Mesendoderm (in vitro differentiated cells): ENCODE measurements around the gene GSG1L.

Experiments
- DNase-seq: peaks from one replicate; pipeline ENCODE4 v3.0.0; 2013
- H2AK5ac ChIP-seq: 2 replicates; pipeline ENCODE4 v1.6.1; 2013; ENCODE audit warnings: low read length, inconsistent platforms
- H2BK120ac ChIP-seq: 2 replicates; pipeline ENCODE4 v1.6.1; 2013; ENCODE audit warnings: low read depth, mild to moderate bottlenecking, low read length, moderate library complexity, mixed read lengths
- H2BK15ac ChIP-seq: replicated peaks from 2 replicates; pipeline ENCODE4 v1.6.1; 2013; ENCODE audit warnings: low read depth, mild to moderate bottlenecking, moderate library complexity
- H2BK5ac ChIP-seq: 2 replicates; pipeline ENCODE4 v1.6.1; 2013; ENCODE audit warnings: low read length, inconsistent platforms
- H3K18ac ChIP-seq: 2 replicates; pipeline ENCODE4 v1.6.1; 2013; ENCODE audit warnings: mild to moderate bottlenecking, low read length, mixed read lengths
- H3K23ac ChIP-seq: one replicate; pipeline ENCODE4 v1.6.1; 2013; ENCODE audit warnings: low read length
- H3K27ac ChIP-seq: 2 replicates; pipeline ENCODE4 v1.5.1; 2013; ENCODE audit warnings: low read depth, mild to moderate bottlenecking, inconsistent platforms, low read length, moderate library complexity
- H3K27me3 ChIP-seq: 2 replicates; pipeline ENCODE4 v1.6.1; 2013; ENCODE audit warnings: low read length, control low read depth, mild to moderate bottlenecking, inconsistent platforms; ENCODE audit not compliant: insufficient read depth, poor library complexity
- H3K36me3 ChIP-seq: 2 replicates; pipeline ENCODE4 v1.6.1; 2013; ENCODE audit warnings: low read length, inconsistent platforms; ENCODE audit not compliant: control insufficient read depth, insufficient read depth
- H3K4ac ChIP-seq: one replicate; pipeline ENCODE4 v1.6.1; 2013; ENCODE audit warnings: low read depth, mild to moderate bottlenecking, low read length, moderate library complexity
- H3K4me1 ChIP-seq: 2 replicates; pipeline ENCODE4 v1.6.1; 2013; ENCODE audit warnings: low read depth, low read length, inconsistent platforms; ENCODE audit not compliant: control insufficient read depth
- H3K4me2 ChIP-seq: 2 replicates; pipeline ENCODE4 v1.6.1; 2013; ENCODE audit warnings: low read length
- H3K4me3 ChIP-seq: 2 replicates; pipeline ENCODE4 v1.5.1; 2013; ENCODE audit warnings: mild to moderate bottlenecking, low read length
- H3K56ac ChIP-seq: one replicate; pipeline ENCODE4 v1.6.1; 2013; ENCODE audit warnings: low read length
- H3K79me1 ChIP-seq: 2 replicates; pipeline ENCODE4 v1.6.1; 2013; ENCODE audit warnings: low read length, inconsistent platforms
- H3K79me2 ChIP-seq: 2 replicates; pipeline ENCODE4 v1.6.1; 2013; ENCODE audit warnings: mild to moderate bottlenecking, low read length; ENCODE audit not compliant: control insufficient read depth, insufficient read depth
- H3K9ac ChIP-seq: 2 replicates; pipeline ENCODE4 v1.6.1; 2013; ENCODE audit warnings: low read length, inconsistent platforms
- H4K5ac ChIP-seq: one replicate; pipeline ENCODE4 v1.6.1; 2013; ENCODE audit warnings: low read length
- H4K8ac ChIP-seq: one replicate; pipeline ENCODE4 v1.6.1; 2013; ENCODE audit warnings: low read depth, mild to moderate bottlenecking, control low read depth, low read length, moderate library complexity
- WGBS: extraction: QIAGEN DNeasy Blood & Tissue Kit; methylation state at CpG from one replicate; pipeline ENCODE4 v1.1.7; 2013; ENCODE audit warnings: low lambda C conversion rate, missing lambda C conversion rate; ENCODE audit not compliant: insufficient coverage; ENCODE audit errors: extremely low coverage; 5-methylcytosine and 5-hydroxymethylcytosine counted together

GSG1L gene

DNA sequence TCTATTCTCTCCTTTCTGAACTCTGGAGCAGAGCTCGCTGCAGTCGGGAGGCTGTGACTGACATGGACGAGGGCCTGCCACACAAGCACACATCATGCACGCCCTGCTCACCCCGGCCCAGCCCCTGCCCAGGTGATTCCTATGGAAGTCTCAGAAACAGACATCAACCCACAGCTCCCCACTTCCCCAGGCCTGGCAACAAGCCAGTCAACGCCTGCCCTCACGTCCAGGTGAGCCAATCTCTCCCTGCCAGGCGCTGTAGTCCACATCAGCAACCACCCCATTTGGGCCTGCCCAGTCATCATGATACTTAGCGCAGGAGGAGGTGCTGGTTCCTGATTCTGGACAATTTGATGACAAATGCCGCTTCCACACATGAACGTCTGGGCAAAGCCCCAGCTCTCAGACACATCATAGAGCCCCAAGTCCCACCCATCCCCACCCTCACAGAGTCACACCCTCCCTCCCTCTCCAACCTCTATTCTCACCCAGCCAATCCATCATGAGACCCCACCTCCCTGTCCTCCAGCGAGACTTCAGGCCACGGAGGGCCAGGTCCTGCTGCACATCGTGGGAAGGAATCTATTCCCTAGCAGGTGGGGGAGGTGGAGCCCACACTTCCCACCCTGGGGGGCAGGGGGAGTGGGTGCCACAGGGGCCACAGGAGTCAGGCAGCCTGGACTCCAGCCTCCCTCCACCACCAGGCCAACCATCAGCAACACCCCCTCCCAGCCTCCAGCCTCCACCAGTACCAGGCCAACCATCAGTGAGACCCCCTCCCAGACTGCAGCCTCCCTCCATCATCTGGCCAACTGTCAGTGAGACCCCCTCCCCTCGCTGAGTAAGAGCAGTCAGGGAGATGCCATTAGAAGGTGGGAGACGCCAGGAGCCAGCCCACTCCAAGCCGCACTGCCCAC lies 33.7 kb upstream of the GSG1L start:
- no peak overlapping the region for H2BK120ac ChIP-seq
- no peak overlapping the region for H4K8ac ChIP-seq
- no peak overlapping the region for H3K4ac ChIP-seq
- no peak overlapping the region for H3K4me2 ChIP-seq
- no peak overlapping the region for H2BK15ac ChIP-seq
- no peak overlapping the region for H3K18ac ChIP-seq
- no peaks in the 10 kb centered on the region for H3K27me3 ChIP-seq
- no peak overlapping the region for H3K56ac ChIP-seq
- no peak for DNase-seq
- H4K5ac ChIP-seq, result no peak overlapping the region
- H2BK5ac ChIP-seq, result no peak overlapping the region
- H3K4me3 ChIP-seq, result no peak overlapping the region
- H3K4me1 ChIP-seq, result peaks cover 4% of the 10 kb centered on the region
- no peak overlapping the region for H3K23ac ChIP-seq
- H2AK5ac ChIP-seq, result no peak overlapping the region
- H3K9ac ChIP-seq, result no peak overlapping the region
- WGBS, result no CpG with 5 or more reads among the region's 17 CpGs
- H3K79me2 ChIP-seq, result no peaks in the 10 kb centered on the region
- H3K36me3 ChIP-seq, result peaks cover 9% of the 10 kb centered on the region
- no peak overlapping the region for H3K27ac ChIP-seq
- no peaks in the 10 kb centered on the region for H3K79me1 ChIP-seq

DNA sequence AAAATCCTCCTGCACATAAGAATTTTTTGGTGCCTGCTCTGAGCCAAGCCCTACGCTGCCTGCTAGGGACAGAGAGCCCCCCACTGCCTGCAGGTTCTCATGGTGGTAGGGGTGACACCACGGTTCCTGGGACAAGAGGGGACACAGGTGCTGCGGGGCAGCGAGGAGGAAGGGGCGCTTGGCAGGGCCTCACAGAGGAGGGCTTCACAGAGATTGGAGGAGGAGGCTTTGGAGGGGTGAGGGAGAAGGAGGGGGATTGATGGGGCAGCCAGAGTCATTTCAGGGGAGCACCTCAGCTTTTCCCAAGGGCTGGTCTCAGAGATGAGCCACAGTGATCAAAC lies 29.8 kb upstream of the GSG1L start:
- Histone ChIP-seq H3K56ac (peak overlapping the region; percentile 25), H3K36me3 (no peaks in the 10 kb centered on the region), H3K4ac (no peak overlapping the region), H3K27me3 (no peaks in the 10 kb centered on the region), H3K79me1 (no peaks in the 10 kb centered on the region), H3K27ac (peak overlapping the region; percentile 38), H3K23ac (no peak overlapping the region), H2BK5ac (no peak overlapping the region), H2AK5ac (no peak overlapping the region), H3K9ac (no peak overlapping the region), H3K4me1 (peaks cover 4% of the 10 kb centered on the region), H3K79me2 (no peaks in the 10 kb centered on the region), H3K4me2 (no peak overlapping the region), H2BK120ac (no peak overlapping the region), H4K8ac (no peak overlapping the region), H4K5ac (no peak overlapping the region), H3K4me3 (no peak overlapping the region), H3K18ac (peak overlapping the region; percentile 46), H2BK15ac (no peak overlapping the region)
- DNase-seq, result no peak
- no CpG with 5 or more reads among the region's 5 CpGs for WGBS

GRCh38 chr16:28092721-28093384 lies 29.3 kb upstream of the GSG1L start:
- Histone ChIP-seq H2BK15ac (no peak overlapping the region), H4K5ac (no peak overlapping the region), H3K27me3 (no peaks in the 10 kb centered on the region), H2BK5ac (no peak overlapping the region), H3K18ac (peak overlapping the region; percentile 46), H2AK5ac (no peak overlapping the region), H4K8ac (no peak overlapping the region), H3K4me1 (peaks cover 4% of the 10 kb centered on the region), H3K79me1 (no peaks in the 10 kb centered on the region), H3K4me3 (no peak overlapping the region), H3K36me3 (no peaks in the 10 kb centered on the region), H3K4ac (no peak overlapping the region), H3K4me2 (no peak overlapping the region), H3K27ac (peak overlapping the region; percentile 38), H3K23ac (no peak overlapping the region), H2BK120ac (no peak overlapping the region), H3K9ac (no peak overlapping the region), H3K79me2 (no peaks in the 10 kb centered on the region), H3K56ac (no peak overlapping the region)
- no CpG with 5 or more reads among the region's 17 CpGs for WGBS
- DNase-seq, result peak; percentile 82

GRCh38 chr16:28091656-28092055 lies 28.1 kb upstream of the GSG1L start:
- Histone ChIP-seq H2AK5ac (no peak overlapping the region), H3K79me1 (no peaks in the 10 kb centered on the region), H3K18ac (no peak overlapping the region), H4K8ac (no peak overlapping the region), H3K9ac (no peak overlapping the region), H4K5ac (no peak overlapping the region), H3K27me3 (no peaks in the 10 kb centered on the region), H3K23ac (no peak overlapping the region), H3K4ac (no peak overlapping the region), H2BK120ac (no peak overlapping the region), H3K27ac (no peak overlapping the region), H3K4me2 (no peak overlapping the region), H3K56ac (peak overlapping the region; percentile 42), H3K36me3 (no peaks in the 10 kb centered on the region), H2BK5ac (no peak overlapping the region), H3K4me1 (peaks cover 4% of the 10 kb centered on the region), H3K4me3 (no peak overlapping the region), H3K79me2 (no peaks in the 10 kb centered on the region), H2BK15ac (no peak overlapping the region)
- DNase-seq, result no peak
- WGBS, result no CpG with 5 or more reads among the region's 12 CpGs

DNA sequence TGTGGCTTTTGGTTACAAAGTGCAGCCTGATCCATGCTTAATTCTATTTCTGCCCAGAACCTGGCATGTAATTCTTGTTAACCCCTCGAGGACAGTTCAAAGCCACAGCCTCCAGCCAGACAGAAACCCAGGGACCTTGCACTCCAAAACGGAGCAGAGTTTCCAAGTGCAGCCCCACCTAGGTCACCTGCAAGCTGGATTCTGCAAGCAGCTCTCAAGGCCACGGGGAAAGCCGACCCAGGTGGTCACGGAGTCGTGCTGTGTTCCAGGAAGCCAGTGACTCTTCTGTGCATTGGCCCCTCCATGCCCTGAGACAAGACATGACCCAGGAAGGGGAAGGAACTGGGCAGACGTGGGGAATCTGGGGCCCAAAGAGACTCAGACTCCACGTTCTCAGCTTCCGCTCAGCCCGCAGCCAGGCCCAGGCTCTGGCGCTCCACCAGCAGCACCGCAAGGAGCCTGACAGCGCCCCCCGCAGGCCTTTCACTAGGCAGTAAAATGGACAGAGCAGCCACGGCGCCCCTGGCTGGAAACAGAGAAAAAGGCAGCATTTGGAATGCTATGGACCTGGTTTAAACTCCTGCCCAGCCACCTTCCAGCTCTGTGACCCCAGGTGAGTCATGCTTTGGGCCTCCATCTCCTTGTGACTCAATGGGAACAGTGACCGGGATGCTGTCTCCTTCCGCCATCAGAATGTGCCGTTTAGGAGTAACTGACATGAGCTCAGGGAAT lies 27.3 kb upstream of the GSG1L start:
- no CpG with 5 or more reads among the region's 19 CpGs for WGBS
- Histone ChIP-seq H3K79me1 (no peaks in the 10 kb centered on the region), H3K4me1 (peaks cover 4% of the 10 kb centered on the region), H3K4me3 (no peak overlapping the region), H3K4me2 (no peak overlapping the region), H2BK120ac (no peak overlapping the region), H3K4ac (no peak overlapping the region), H3K9ac (no peak overlapping the region), H3K23ac (no peak overlapping the region), H4K5ac (no peak overlapping the region), H2BK5ac (no peak overlapping the region), H3K36me3 (no peaks in the 10 kb centered on the region), H3K56ac (no peak overlapping the region), H3K27ac (peak overlapping the region; percentile 27), H4K8ac (no peak overlapping the region), H3K18ac (no peak overlapping the region), H2BK15ac (no peak overlapping the region), H3K79me2 (no peaks in the 10 kb centered on the region), H2AK5ac (no peak overlapping the region), H3K27me3 (no peaks in the 10 kb centered on the region)
- DNase-seq, result peak; percentile 93
